ENCODE data around the gene CLDN4. TPM values are rescaled to one million over a fixed set of nuclear protein-coding genes. Genes with fewer than 3 reads are reported as not detected.

The CLDN4 gene
- total RNA-seq, 1 experiment from 2014 or later = 0.11 TPM

DNA sequence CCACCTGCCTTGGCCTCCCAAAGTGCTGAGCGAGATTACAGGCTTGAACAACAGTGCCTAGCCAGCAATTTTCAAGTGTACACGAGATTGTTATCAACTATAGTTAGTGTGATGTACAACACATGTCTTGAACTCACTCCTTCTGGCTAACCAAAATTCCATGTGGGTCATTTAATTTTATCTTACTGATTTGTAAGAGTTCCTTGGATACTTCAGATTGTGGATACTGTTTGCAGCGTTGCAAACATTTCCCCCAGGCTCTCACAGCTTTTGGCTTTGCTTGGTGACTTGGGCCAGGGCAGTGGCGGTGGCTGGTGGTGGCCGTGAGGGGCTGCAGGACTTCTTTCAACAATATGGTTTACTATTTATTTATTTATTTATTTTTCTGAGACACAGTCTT is 21.7 kb downstream of the CLDN4 start:
- CTCF ChIA-PET = no interaction called here
- Histone ChIP-seq H3K4me3 (ENCODE audit: low read depth, low read length, poor library complexity, severe bottlenecking) (no peak overlapping the region), H3K9me3 (ENCODE audit: low read depth, low read length, poor library complexity, severe bottlenecking) (no peaks in the 10 kb centered on the region), H3K27me3 (replicated peaks; ENCODE audit: insufficient read depth, low read depth, low read length, poor library complexity) (no peaks in the 10 kb centered on the region), H3K27ac (ENCODE audit: low read depth, low read length, poor library complexity, severe bottlenecking) (no peak overlapping the region), H3K4me1 (ENCODE audit: insufficient read depth, low read length, poor library complexity, severe bottlenecking) (peaks cover 7% of the 10 kb centered on the region), H3K36me3 (ENCODE audit: insufficient read depth, low read length, poor library complexity, severe bottlenecking) (no peaks in the 10 kb centered on the region)
- POLR2A ChIA-PET (ENCODE audit: low non-redundant PET) = no interaction called here
- BruUV-seq (replicated peaks) = no TSS peak
- no peak for DNase-seq (ENCODE audit: low spot score)
- TF ChIP-seq, protein P1, sequence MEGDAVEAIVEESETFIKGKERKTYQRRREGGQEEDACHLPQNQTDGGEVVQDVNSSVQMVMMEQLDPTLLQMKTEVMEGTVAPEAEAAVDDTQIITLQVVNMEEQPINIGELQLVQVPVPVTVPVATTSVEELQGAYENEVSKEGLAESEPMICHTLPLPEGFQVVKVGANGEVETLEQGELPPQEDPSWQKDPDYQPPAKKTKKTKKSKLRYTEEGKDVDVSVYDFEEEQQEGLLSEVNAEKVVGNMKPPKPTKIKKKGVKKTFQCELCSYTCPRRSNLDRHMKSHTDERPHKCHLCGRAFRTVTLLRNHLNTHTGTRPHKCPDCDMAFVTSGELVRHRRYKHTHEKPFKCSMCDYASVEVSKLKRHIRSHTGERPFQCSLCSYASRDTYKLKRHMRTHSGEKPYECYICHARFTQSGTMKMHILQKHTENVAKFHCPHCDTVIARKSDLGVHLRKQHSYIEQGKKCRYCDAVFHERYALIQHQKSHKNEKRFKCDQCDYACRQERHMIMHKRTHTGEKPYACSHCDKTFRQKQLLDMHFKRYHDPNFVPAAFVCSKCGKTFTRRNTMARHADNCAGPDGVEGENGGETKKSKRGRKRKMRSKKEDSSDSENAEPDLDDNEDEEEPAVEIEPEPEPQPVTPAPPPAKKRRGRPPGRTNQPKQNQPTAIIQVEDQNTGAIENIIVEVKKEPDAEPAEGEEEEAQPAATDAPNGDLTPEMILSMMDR (conservative IDR thresholded peaks at IDR 0.05; ENCODE audit: low read depth, low read length) = no peak
- TF ChIP-seq EZH2 (IDR thresholded peaks at IDR 0.05; ENCODE audit: borderline replicate concordance, low read depth, low read length, poor library complexity, severe bottlenecking) = no peak
- intact Hi-C loops (cut with micrococcal nuclease; ENCODE audit: unreplicated experiment) = loop anchor here (10.0 kb wide), 1 partner anchor 248 kb away; no protein-coding TSS in a partner anchor

DNA sequence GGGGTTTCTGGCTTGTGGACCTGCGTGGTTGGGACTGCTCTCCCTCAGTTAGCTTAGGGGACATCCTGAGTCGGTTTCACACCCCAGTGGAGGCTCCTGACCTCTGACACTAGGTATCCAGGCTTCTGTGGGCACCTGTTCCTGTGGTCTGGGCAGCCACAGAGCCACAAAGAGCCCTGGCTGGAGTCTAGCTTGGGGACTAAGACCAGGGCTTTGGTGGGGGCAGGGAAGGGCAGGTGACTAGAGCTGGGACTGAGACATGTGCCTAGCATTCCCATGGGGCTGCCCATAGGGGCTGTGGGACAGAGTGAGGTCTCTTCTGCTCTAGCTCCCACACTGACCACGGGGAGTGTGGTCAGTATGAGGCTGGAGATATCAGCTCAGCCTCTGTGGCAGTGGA is 26.1 kb downstream of the CLDN4 start:
- ChIA-PET POLR2A (ENCODE audit: low non-redundant PET) (no interaction called here), CTCF (interaction anchor here (0.6 kb wide), 1 partner anchor 42 kb away, joined by 4 read pairs; no protein-coding TSS in a partner anchor)
- Histone ChIP-seq H3K4me1 (ENCODE audit: insufficient read depth, low read length, poor library complexity, severe bottlenecking) (no peaks in the 10 kb centered on the region), H3K9me3 (ENCODE audit: low read depth, low read length, poor library complexity, severe bottlenecking) (no peaks in the 10 kb centered on the region), H3K36me3 (ENCODE audit: insufficient read depth, low read length, poor library complexity, severe bottlenecking) (no peaks in the 10 kb centered on the region), H3K4me3 (ENCODE audit: low read depth, low read length, poor library complexity, severe bottlenecking) (no peak overlapping the region), H3K27me3 (replicated peaks; ENCODE audit: insufficient read depth, low read depth, low read length, poor library complexity) (no peaks in the 10 kb centered on the region), H3K27ac (ENCODE audit: low read depth, low read length, poor library complexity, severe bottlenecking) (no peak overlapping the region)
- TF ChIP-seq, protein P1 (conservative IDR thresholded peaks at IDR 0.05; ENCODE audit: low read depth, low read length) = no peak
- no peak for TF ChIP-seq EZH2 (IDR thresholded peaks at IDR 0.05; ENCODE audit: borderline replicate concordance, low read depth, low read length, poor library complexity, severe bottlenecking)
- DNase-seq (ENCODE audit: low spot score) = no peak
- intact Hi-C loops (cut with micrococcal nuclease; ENCODE audit: unreplicated experiment) = loop anchor here (10.0 kb wide), 1 partner anchor 252 kb away; no protein-coding TSS in a partner anchor
- no TSS peak for BruUV-seq (replicated peaks)

DNA sequence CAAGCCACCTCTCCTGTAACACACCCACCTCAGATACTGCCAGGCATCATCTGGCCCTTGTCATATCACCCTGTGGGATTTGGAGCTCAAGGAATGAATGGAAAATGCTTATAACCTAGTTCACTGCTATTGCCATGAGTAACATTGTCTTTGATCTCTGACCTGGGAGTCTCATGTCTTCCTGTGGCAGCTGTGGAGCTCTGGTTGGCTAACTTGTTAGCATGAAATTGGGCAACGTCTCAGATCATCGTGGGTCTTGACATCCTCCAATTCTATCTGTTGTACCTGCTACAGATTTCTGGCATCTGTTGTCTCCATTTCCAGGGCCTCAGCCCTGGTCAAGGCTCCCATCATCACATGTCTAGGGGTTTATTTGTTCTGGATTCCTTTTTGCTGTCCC is 28.0 kb downstream of the CLDN4 start:
- ChIA-PET POLR2A (ENCODE audit: low non-redundant PET) (no interaction called here), CTCF (interaction anchor here (1.5 kb wide), 1 partner anchor 168 kb away, joined by 17 read pairs; no protein-coding TSS in a partner anchor)
- H3K9me3 ChIP-seq (ENCODE audit: low read depth, low read length, poor library complexity, severe bottlenecking) = no peaks in the 10 kb centered on the region
- H3K36me3 ChIP-seq (ENCODE audit: insufficient read depth, low read length, poor library complexity, severe bottlenecking) = no peaks in the 10 kb centered on the region
- no peak overlapping the region for H3K4me3 ChIP-seq (ENCODE audit: low read depth, low read length, poor library complexity, severe bottlenecking)
- TF ChIP-seq, protein P1 (conservative IDR thresholded peaks at IDR 0.05; ENCODE audit: low read depth, low read length) = no peak
- TF ChIP-seq EZH2 (IDR thresholded peaks at IDR 0.05; ENCODE audit: borderline replicate concordance, low read depth, low read length, poor library complexity, severe bottlenecking) = no peak
- H3K27me3 ChIP-seq (replicated peaks; ENCODE audit: insufficient read depth, low read depth, low read length, poor library complexity) = no peaks in the 10 kb centered on the region
- H3K27ac ChIP-seq (ENCODE audit: low read depth, low read length, poor library complexity, severe bottlenecking) = no peak overlapping the region
- intact Hi-C loops (cut with micrococcal nuclease; ENCODE audit: unreplicated experiment) = loop anchor here (10.0 kb wide), 1 partner anchor 254 kb away; no protein-coding TSS in a partner anchor
- H3K4me1 ChIP-seq (ENCODE audit: insufficient read depth, low read length, poor library complexity, severe bottlenecking) = no peaks in the 10 kb centered on the region
- DNase-seq (ENCODE audit: low spot score) = no peak
- BruUV-seq (replicated peaks) = no TSS peak

Measured in A673 (cell line).